Esophagus (tissue), 2 donors: ENCODE measurements around the gene MRGPRD. TPM values are rescaled to one million over a fixed set of nuclear protein-coding genes. Genes with fewer than 3 reads are reported as not detected.
"Not testable (repeated sequence)": the region's sequence is repeated elsewhere in the genome, so short reads cannot be mapped to it uniquely, and the experiment has no call there.

Experiments used
- H3K27ac ChIP-seq, 2 donors: one replicate each; pipeline ENCODE4 v1.5.1; 2013; ENCODE audit warnings: low read depth in 2 of 2, mild to moderate bottlenecking in 2 of 2, inconsistent platforms in 1 of 2, low read length in 1 of 2, moderate library complexity in 1 of 2
- H3K27me3 ChIP-seq, 2 donors: one replicate each; pipeline ENCODE4 v1.6.1; 2013; ENCODE audit warnings: low read length in 2 of 2, control low read depth in 1 of 2, mild to moderate bottlenecking in 1 of 2; ENCODE audit not compliant: insufficient read depth in 2 of 2, control insufficient read depth in 1 of 2
- H3K36me3 ChIP-seq, 2 donors: one replicate each; pipeline ENCODE4 v1.6.1; 2013; ENCODE audit warnings: low read length in 1 of 2; ENCODE audit not compliant: control insufficient read depth in 2 of 2, insufficient read depth in 2 of 2
- H3K4me1 ChIP-seq, 2 donors: one replicate each; pipeline ENCODE4 v1.6.1; 2013; ENCODE audit warnings: low read length in 1 of 2; ENCODE audit not compliant: control insufficient read depth in 2 of 2, insufficient read depth in 2 of 2
- H3K4me3 ChIP-seq, 2 donors: one replicate each; pipeline ENCODE4 v1.5.1; 2013; ENCODE audit warnings: low read length in 2 of 2, mild to moderate bottlenecking in 2 of 2, low read depth in 1 of 2, moderate library complexity in 1 of 2
- H3K9me3 ChIP-seq, 2 donors: one replicate each; pipeline ENCODE4 v1.6.1; 2013; ENCODE audit warnings: mild to moderate bottlenecking in 2 of 2, low read depth in 1 of 2, low read length in 1 of 2, moderate library complexity in 1 of 2; ENCODE audit not compliant: control insufficient read depth in 2 of 2, insufficient read depth in 1 of 2
- WGBS, 2 donors: extraction: QIAGEN DNeasy Blood & Tissue Kit; methylation state at CpG; one replicate each; pipeline ENCODE4 v1.1.7; 2013; 5-methylcytosine and 5-hydroxymethylcytosine counted together
- polyA plus RNA-seq, 2 donors: library from polyadenylated mRNA; stranded (reverse); fragments of 200-250 nt; gene quantifications; one replicate each; pipeline ENCODE4 v1.2.3, GENCODE V29; 2013
- donor health status: healthy with polysubstance abuse.
- donor health status: Bipolar disorder and iron deficiency.

MRGPRD gene
- polyA plus RNA-seq, 2 donors: not detected

DNA sequence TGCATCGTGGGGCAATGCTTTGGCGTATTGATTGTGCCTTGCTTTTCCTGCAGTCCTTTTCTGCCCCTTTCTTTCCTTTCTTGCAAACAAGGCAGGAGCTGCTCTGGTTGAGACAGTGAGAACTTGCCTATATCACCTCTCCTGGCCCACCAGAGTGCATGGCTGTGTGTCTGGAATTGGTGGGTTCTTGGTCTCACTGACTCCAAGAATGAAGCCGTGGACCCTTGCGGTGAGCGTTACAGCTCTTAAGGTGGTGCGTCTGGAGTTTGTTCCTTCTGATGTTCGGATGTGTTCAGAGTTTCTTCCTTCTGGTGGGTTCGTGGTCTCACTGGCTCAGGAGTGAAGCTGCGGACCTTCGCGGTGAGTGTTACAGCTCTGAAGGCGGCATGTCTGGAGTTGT, 7.1 kb downstream of the MRGPRD start:
- not testable (repeated sequence) for H3K4me3 ChIP-seq, H3K4me1 ChIP-seq, H3K27me3 ChIP-seq, H3K9me3 ChIP-seq, H3K36me3 ChIP-seq, H3K27ac ChIP-seq
- 91 to 94% methylated on average over 12 of the region's 12 CpGs for WGBS, 2 donors

DNA sequence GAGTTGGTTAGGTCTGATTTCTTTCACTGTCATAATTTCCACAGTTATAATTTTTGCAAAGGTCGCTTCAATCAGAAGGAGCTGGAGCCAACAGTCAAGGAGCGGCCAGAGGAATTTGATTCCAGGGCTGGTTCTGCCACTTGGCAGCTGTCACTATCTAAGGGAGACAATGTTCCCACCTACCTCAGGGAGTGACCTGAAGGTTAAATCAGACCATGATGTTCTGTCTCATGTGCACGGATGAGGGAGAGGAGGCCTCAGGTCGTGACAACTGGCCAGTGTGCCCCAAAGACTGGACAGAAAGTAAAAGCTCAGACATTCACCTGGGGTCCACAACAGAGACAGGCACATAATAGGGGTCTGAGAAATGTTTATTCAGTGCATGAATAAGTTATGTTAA, 7.6 kb downstream of the MRGPRD start:
- Histone ChIP-seq H3K27ac (no peak overlapping the region), H3K9me3 (no peaks in the 10 kb centered on the region), H3K4me1 (no peaks in the 10 kb centered on the region), H3K27me3 (no peaks in the 10 kb centered on the region), H3K4me3 (no peak overlapping the region), H3K36me3 (no peaks in the 10 kb centered on the region)
- 51 to 72% methylated on average over 4 of the region's 4 CpGs for WGBS, 2 donors

DNA sequence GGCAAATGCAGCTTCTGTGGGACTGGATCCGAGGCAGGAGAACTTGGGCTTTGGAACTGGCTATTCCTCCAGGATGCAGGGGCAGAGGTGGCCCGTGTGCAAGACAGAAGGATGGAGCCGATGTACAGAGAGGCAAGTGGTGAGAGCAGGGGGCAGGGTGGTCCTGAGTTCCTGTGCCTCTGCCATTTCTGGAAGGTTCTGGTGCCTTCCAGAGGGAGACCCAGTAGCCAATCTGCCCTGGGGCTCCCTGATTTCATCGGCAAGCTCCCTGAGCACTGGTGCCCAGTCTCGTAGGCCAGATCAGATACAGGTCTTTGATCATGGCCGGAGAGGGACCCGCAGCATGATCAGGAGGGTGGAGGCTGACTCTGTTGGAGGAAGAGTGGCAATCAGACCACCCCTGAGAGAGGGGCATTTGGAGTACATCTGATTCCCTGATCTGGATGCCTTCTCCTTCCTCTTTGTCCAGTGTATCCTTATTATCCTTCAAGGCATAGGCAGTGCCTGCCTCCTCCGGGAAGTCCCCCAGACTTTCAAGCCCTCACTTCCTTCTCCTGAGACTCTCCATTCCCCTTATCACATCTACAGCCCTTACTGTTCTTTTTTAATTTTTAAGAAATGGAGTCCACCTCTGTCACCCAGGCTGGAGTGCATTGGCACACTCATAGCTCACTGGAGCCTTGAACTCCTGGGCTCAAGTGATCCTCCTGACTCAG, 9.7 kb downstream of the MRGPRD start:
- no peaks in the 10 kb centered on the region for H3K4me1 ChIP-seq
- no peak overlapping the region for H3K4me3 ChIP-seq
- 80% methylated on average over 8 of the region's 8 CpGs for WGBS, 2 donors
- H3K36me3 ChIP-seq: no peaks in the 10 kb centered on the region
- H3K27ac ChIP-seq: no peak overlapping the region
- no peaks in the 10 kb centered on the region for H3K9me3 ChIP-seq
- H3K27me3 ChIP-seq: no peaks in the 10 kb centered on the region

DNA sequence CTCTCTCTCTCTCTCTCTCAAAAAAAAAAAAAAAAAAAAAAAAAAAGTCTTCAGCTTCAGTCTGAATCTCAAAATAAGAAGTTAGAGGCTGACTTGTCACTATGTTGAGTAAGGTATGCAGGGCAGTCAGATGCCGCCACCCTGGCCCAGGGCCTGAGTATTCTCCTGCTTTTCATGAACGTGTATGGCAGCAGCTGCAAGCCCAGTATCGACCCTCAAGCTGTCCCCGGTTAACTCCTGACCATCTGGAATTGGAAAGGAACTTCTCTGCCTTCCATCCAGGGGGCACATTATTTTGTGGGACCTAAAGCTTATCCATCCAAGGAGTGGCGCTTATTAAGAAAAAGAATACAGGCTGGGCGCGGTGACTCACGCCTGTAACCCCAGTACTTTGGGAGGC, 11.4 kb downstream of the MRGPRD start:
- Histone ChIP-seq H3K27ac (no peak overlapping the region), H3K9me3 (no peaks in the 10 kb centered on the region), H3K27me3 (no peaks in the 10 kb centered on the region), H3K4me3 (no peak overlapping the region), H3K4me1 (no peaks in the 10 kb centered on the region), H3K36me3 (no peaks in the 10 kb centered on the region)
- 69 to 74% methylated on average over 8 of the region's 8 CpGs for WGBS, 2 donors

GRCh38 chr11:68968306-68969250, 12.2 kb downstream of the MRGPRD start:
- Histone ChIP-seq H3K4me1 (no peaks in the 10 kb centered on the region), H3K9me3 (no peaks in the 10 kb centered on the region), H3K4me3 (no peak overlapping the region), H3K36me3 (no peaks in the 10 kb centered on the region), H3K27me3 (no peaks in the 10 kb centered on the region), H3K27ac (no peak overlapping the region)
- WGBS, 2 donors: 70 to 73% methylated on average over 29 of the region's 29 CpGs

DNA sequence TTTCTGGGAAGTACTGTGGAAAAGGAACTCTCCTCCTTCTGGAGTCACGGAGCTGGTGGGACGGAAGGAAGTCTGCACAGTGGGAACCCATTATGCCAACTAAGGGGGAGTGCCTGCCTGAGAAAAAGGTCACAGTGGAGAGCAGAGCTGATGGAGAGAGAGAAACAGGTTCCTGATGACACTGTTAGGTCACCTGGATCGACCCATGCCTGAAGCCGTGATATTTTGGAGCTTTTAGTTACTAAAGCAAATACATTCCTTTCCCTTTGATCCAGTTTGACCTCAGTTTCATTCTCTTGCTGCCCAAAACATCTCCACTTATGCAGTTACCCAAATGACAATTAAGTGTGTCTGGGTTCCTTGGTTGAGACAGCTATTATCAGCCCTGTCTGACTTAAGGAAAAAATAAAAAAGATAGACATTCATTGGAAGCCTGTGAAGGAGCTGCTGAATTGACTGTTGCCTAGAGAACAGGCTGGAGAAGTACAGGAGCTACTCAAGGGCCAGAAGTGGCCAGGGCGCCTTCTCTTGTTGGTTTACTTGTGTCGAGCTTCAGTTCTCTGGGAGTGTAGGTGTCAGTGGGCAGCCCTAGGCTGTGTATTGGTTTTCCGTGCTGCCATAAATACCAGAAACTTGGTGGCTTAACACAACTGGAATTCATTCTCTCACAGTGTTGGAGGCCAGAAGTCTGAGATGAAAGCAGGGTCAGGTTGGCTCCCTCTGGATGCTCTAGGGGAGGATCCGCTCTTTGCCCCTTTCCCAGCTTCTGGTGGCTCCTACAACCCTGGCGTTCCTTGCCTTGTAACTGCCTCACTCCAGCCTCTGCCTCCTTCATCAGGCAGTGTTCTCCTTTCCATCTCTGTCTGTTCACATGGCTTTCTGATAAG, 13.6 kb downstream of the MRGPRD start:
- Histone ChIP-seq H3K4me3 (no peak overlapping the region), H3K36me3 (no peaks in the 10 kb centered on the region), H3K4me1 (no peaks in the 10 kb centered on the region), H3K9me3 (no peaks in the 10 kb centered on the region), H3K27me3 (no peaks in the 10 kb centered on the region), H3K27ac (no peak overlapping the region)
- WGBS, 2 donors: 89 to 90% methylated on average over 9 of the region's 9 CpGs

DNA sequence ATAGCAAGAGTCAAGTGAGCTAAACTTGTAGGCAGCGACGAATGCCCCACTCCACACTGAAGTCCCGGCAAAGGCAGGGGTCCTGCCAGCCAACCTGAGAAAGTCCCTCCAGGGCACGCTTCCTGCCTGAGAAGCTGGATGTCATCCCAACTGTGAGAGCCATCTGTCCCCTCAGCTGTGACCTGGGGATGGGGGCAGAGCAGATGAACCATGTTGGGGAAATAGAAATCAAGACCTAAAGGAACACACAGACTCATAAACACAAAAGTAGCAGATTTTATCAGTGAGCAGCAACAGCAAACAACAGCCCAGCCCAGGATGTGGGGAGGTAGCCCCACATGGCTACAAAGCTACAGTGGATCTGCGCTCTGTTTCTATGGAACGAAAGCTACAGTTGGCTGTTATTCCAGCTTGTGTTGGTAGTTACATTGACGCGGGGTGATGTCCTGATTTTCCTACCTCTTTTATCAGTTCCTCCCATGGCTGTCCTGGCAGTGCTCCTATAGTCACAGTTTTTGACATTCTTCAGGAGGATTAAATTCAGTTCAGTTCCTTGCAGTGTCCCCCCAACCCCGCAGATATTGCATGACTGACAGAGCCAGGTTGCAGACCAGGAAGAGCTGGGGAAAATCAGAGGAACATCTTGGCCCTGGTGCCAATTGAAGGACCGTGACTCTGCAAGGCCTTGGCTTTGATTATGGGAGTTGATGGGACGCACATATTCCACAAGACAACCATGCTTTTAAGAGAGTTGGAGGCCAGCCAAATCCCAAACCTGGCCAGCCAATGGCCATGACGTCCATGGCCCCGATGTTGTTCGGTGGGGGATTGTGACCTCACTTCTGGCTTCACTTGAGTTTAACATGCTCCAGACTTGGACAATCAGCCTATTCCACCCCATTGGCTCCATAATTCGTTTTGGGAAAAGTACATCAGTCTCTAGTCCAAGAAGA, 14.6 kb downstream of the MRGPRD start:
- H3K9me3 ChIP-seq: no peaks in the 10 kb centered on the region
- no peaks in the 10 kb centered on the region for H3K36me3 ChIP-seq
- H3K27ac ChIP-seq: no peak overlapping the region
- no peaks in the 10 kb centered on the region for H3K4me1 ChIP-seq
- WGBS, 2 donors: 84 to 85% methylated on average over 15 of the region's 15 CpGs
- H3K27me3 ChIP-seq: no peaks in the 10 kb centered on the region
- no peak overlapping the region for H3K4me3 ChIP-seq

DNA sequence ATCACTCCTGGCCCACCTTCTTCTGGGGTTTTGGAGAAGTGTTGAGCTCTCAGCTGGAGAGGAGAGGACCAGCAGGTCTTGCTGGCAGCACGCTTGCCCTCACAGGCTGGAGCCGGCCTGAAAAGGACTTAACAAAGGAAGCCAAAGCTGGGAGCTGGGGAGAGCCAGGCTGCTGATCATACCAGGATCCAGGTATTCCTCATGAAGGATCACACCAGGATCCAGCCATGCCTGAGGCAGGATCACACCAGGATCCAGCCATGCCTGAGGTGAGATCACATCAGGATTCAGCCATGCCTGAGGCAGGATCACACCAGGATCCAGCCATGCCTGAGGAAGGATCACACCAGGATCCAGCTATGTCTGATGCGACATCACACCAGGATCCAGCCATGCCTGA, 17.0 kb downstream of the MRGPRD start:
- no peaks in the 10 kb centered on the region for H3K36me3 ChIP-seq
- H3K4me1 ChIP-seq: peaks cover 0 to 2% of the 10 kb centered on the region in 2 donors
- 89 to 93% methylated on average over 3 of the region's 3 CpGs for WGBS, 2 donors
- H3K9me3 ChIP-seq: no peaks in the 10 kb centered on the region
- no peaks in the 10 kb centered on the region for H3K27me3 ChIP-seq
- no peak overlapping the region for H3K4me3 ChIP-seq
- no peak overlapping the region for H3K27ac ChIP-seq
